Activated T-helper 17 cell treated with anti-CD3 and anti-CD28 coated beads, Interleukin-2, amount 50 U/mL, for 72 hours (primary cell): ENCODE data around the gene GOLGA2. TPM values are rescaled to one million over a fixed set of nuclear protein-coding genes. Genes with fewer than 3 reads are reported as not detected.
"Not testable (repeated sequence)": the region's sequence is repeated elsewhere in the genome, so short reads cannot be mapped to it uniquely, and the experiment has no call there.

Source experiments
- ATAC-seq: fragments of 150-1000 bp; cut with Tn5 transposase; replicated peaks from 2 replicates; pipeline ENCODE4 v1.10.0; 2021; ENCODE audit warnings: mild to moderate bottlenecking, moderate library complexity
- H3K27ac Mint-ChIP-seq: one replicate; pipeline ENCODE4 v1.8.0; 2022; ENCODE audit warnings: mixed read lengths
- H3K27me3 Mint-ChIP-seq: one replicate; pipeline ENCODE4 v1.8.0; 2022; ENCODE audit warnings: mixed read lengths
- H3K36me3 Mint-ChIP-seq: one replicate; pipeline ENCODE4 v1.8.0; 2022; ENCODE audit warnings: low read depth, mild to moderate bottlenecking, mixed read lengths
- H3K4me1 Mint-ChIP-seq: one replicate; pipeline ENCODE4 v1.8.0; 2022; ENCODE audit warnings: mixed read lengths
- H3K4me3 Mint-ChIP-seq: one replicate; pipeline ENCODE4 v1.8.0; 2022; ENCODE audit warnings: mild to moderate bottlenecking, mixed read lengths
- H3K9me3 Mint-ChIP-seq: one replicate; pipeline ENCODE4 v1.8.0; 2022; ENCODE audit warnings: mixed read lengths
- total RNA-seq, 2 donors: library from RNA; stranded (reverse); gene quantifications; one replicate each; pipeline ENCODE4 v1.2.3, GENCODE V29; 2022

GOLGA2 gene
- total RNA-seq, 2 donors from 2014 or later = 31.2 to 60.0 TPM

- ATAC-seq, H3K4me3 Mint-ChIP-seq, H3K9me3 Mint-ChIP-seq, H3K27me3 Mint-ChIP-seq: not testable (repeated sequence)
- peaks cover 14% of the 10 kb centered on the region for H3K36me3 Mint-ChIP-seq
- H3K4me1 Mint-ChIP-seq = peaks cover 27% of the 10 kb centered on the region
- peak overlapping the region; percentile 15 for H3K27ac Mint-ChIP-seq
These were observed 3.6 kb upstream of the GOLGA2 start for GRCh38 chr9:128279088-128280073.

- Mint-ChIP-seq H3K27me3 (no peaks in the 10 kb centered on the region), H3K36me3 (peaks cover 38% of the 10 kb centered on the region), H3K4me3 (peak overlapping the region; percentile 99), H3K27ac (peak overlapping the region; percentile 100), H3K4me1 (peaks cover 27% of the 10 kb centered on the region), H3K9me3 (no peaks in the 10 kb centered on the region)
- ATAC-seq = no peak
These were observed 915 bp upstream of the GOLGA2 start for GRCh38 chr9:128276574-128277270.

- Mint-ChIP-seq H3K27ac (peak within 1 kb of the TSS; percentile 100), H3K9me3 (no peaks in the 10 kb centered on the region), H3K36me3 (peaks cover 44% of the 10 kb centered on the region), H3K27me3 (no peaks in the 10 kb centered on the region), H3K4me3 (peak within 1 kb of the TSS; percentile 99), H3K4me1 (peaks cover 27% of the 10 kb centered on the region)
- peak; percentile 99 for ATAC-seq
These were observed 284 bp upstream of the GOLGA2 start, which contains the start of gene SWI5 for GRCh38 chr9:128276008-128276573. TSS of gene SWI5 (plus strand) at chr9:128276276.

- H3K4me3 Mint-ChIP-seq = peak overlapping the region; percentile 99
- H3K9me3 Mint-ChIP-seq = no peaks in the 10 kb centered on the region
- no peak for ATAC-seq
- peaks cover 53% of the 10 kb centered on the region for H3K36me3 Mint-ChIP-seq
- no peaks in the 10 kb centered on the region for H3K27me3 Mint-ChIP-seq
- H3K4me1 Mint-ChIP-seq = peaks cover 21% of the 10 kb centered on the region
- H3K27ac Mint-ChIP-seq = peak overlapping the region; percentile 100
These were observed 1.6 kb downstream of the GOLGA2 start for GRCh38 chr9:128274245-128274644.

GRCh38 chr9:128271512-128271911 lies 4.3 kb downstream of the GOLGA2 start:
- no peak for ATAC-seq
- H3K27ac Mint-ChIP-seq = no peak overlapping the region
- H3K4me3 Mint-ChIP-seq = no peak overlapping the region
- H3K27me3 Mint-ChIP-seq = no peaks in the 10 kb centered on the region
- H3K9me3 Mint-ChIP-seq = no peaks in the 10 kb centered on the region
- H3K36me3 Mint-ChIP-seq = peaks cover 61% of the 10 kb centered on the region
- peaks cover 9% of the 10 kb centered on the region for H3K4me1 Mint-ChIP-seq

GRCh38 chr9:128271112-128271511 lies 4.7 kb downstream of the GOLGA2 start:
- H3K9me3 Mint-ChIP-seq = no peaks in the 10 kb centered on the region
- H3K4me3 Mint-ChIP-seq = no peak overlapping the region
- H3K4me1 Mint-ChIP-seq = peaks cover 5% of the 10 kb centered on the region
- ATAC-seq = no peak
- peaks cover 61% of the 10 kb centered on the region for H3K36me3 Mint-ChIP-seq
- no peak overlapping the region for H3K27ac Mint-ChIP-seq
- no peaks in the 10 kb centered on the region for H3K27me3 Mint-ChIP-seq

GRCh38 chr9:128266868-128267590 lies 8.8 kb downstream of the GOLGA2 start:
- no peak for ATAC-seq
- no peak overlapping the region for H3K27ac Mint-ChIP-seq
- no peaks in the 10 kb centered on the region for H3K4me1 Mint-ChIP-seq
- H3K36me3 Mint-ChIP-seq = peaks cover 61% of the 10 kb centered on the region
- no peaks in the 10 kb centered on the region for H3K27me3 Mint-ChIP-seq
- H3K9me3 Mint-ChIP-seq = no peaks in the 10 kb centered on the region
- no peak overlapping the region for H3K4me3 Mint-ChIP-seq

GRCh38 chr9:128265348-128265847 lies 10.4 kb downstream of the GOLGA2 start:
- ATAC-seq = no peak
- H3K27me3 Mint-ChIP-seq = no peaks in the 10 kb centered on the region
- H3K27ac Mint-ChIP-seq = no peak overlapping the region
- H3K4me3 Mint-ChIP-seq = no peak overlapping the region
- no peaks in the 10 kb centered on the region for H3K4me1 Mint-ChIP-seq
- H3K36me3 Mint-ChIP-seq = peaks cover 61% of the 10 kb centered on the region
- no peaks in the 10 kb centered on the region for H3K9me3 Mint-ChIP-seq

- no peak overlapping the region for H3K27ac Mint-ChIP-seq
- H3K36me3 Mint-ChIP-seq = peaks cover 79% of the 10 kb centered on the region
- H3K9me3 Mint-ChIP-seq = no peaks in the 10 kb centered on the region
- no peaks in the 10 kb centered on the region for H3K27me3 Mint-ChIP-seq
- H3K4me1 Mint-ChIP-seq = no peaks in the 10 kb centered on the region
- H3K4me3 Mint-ChIP-seq = no peak overlapping the region
- ATAC-seq = no peak
These were observed 13.1 kb downstream of the GOLGA2 start for GRCh38 chr9:128262687-128263086.

- Mint-ChIP-seq H3K36me3 (peaks cover 78% of the 10 kb centered on the region), H3K9me3 (no peaks in the 10 kb centered on the region), H3K4me3 (no peak overlapping the region), H3K27me3 (no peaks in the 10 kb centered on the region), H3K27ac (no peak overlapping the region), H3K4me1 (no peaks in the 10 kb centered on the region)
- ATAC-seq = no peak
These were observed 15.5 kb downstream of the GOLGA2 start for GRCh38 chr9:128260340-128260739.

- Mint-ChIP-seq H3K9me3 (no peaks in the 10 kb centered on the region), H3K4me3 (no peak overlapping the region), H3K36me3 (peaks cover 71% of the 10 kb centered on the region), H3K27ac (no peak overlapping the region), H3K27me3 (no peaks in the 10 kb centered on the region), H3K4me1 (no peaks in the 10 kb centered on the region)
- ATAC-seq = no peak
These were observed 16.7 kb downstream of the GOLGA2 start for GRCh38 chr9:128259156-128259555.

- H3K4me3 Mint-ChIP-seq = no peak overlapping the region
- H3K4me1 Mint-ChIP-seq = no peaks in the 10 kb centered on the region
- H3K27ac Mint-ChIP-seq = no peak overlapping the region
- H3K27me3 Mint-ChIP-seq = no peaks in the 10 kb centered on the region
- H3K9me3 Mint-ChIP-seq = no peaks in the 10 kb centered on the region
- no peak for ATAC-seq
- H3K36me3 Mint-ChIP-seq = peaks cover 71% of the 10 kb centered on the region
These were observed 17.5 kb downstream of the GOLGA2 start for GRCh38 chr9:128258326-128258725.

- Mint-ChIP-seq H3K27ac (no peak overlapping the region), H3K4me3 (no peak overlapping the region), H3K36me3 (peaks cover 67% of the 10 kb centered on the region), H3K4me1 (no peaks in the 10 kb centered on the region), H3K9me3 (no peaks in the 10 kb centered on the region), H3K27me3 (no peaks in the 10 kb centered on the region)
- ATAC-seq = no peak
These were observed 17.9 kb downstream of the GOLGA2 start for GRCh38 chr9:128257907-128258306.
